SK-N-SH (cell line): ENCODE results near the gene FFAR4. TPM values are rescaled to one million over a fixed set of nuclear protein-coding genes. Genes with fewer than 3 reads are reported as not detected.

Experiments used
- CTCF ChIA-PET: fragments of 300-600, 350-600 bp; formaldehyde crosslinking; extraction: SDS; loops from one replicate; lab custom pipeline; 2021; lab: Yijun Ruan, JAX
- POLR2A ChIA-PET: fragments of 350-600 bp; sonication (Branson Sonifier 250); formaldehyde crosslinking; extraction: SDS; loops from one replicate; lab custom pipeline; 2020; ENCODE audit warnings: antibody characterized with exemption, inconsistent platforms; lab: Yijun Ruan, JAX
- DNase-seq: peaks from one replicate; pipeline ENCODE4 v3.0.0; 2012
- H2AFZ ChIP-seq: fragments of 200-600 bp; sonication (generic); 2 replicates; pipeline ENCODE4 v1.8.1; 2016; ENCODE audit warnings: antibody characterized with exemption, mild to moderate bottlenecking, low read depth
- H3F3A ChIP-seq: fragments of 200-600 bp; sonication (generic); replicated peaks from 2 replicates; pipeline ENCODE3; 2016; ENCODE audit warnings: antibody characterized with exemption, mild to moderate bottlenecking; ENCODE audit not compliant: insufficient read depth
- H3K27ac ChIP-seq, 2 experiments: fragments of 200-500 bp in 1 of 2; fragments of 200-600 bp in 1 of 2; sonication (Bioruptor generic) in 1 of 2; sonication (generic), shearing (Covaris generic) in 1 of 2; 2 replicates each; pipeline versions ENCODE4 v1.5.1 to v1.6.1; 2014 to 2016; ENCODE audit warnings: low read depth in 2 of 2, inconsistent platforms in 1 of 2, low read length in 1 of 2, mild to moderate bottlenecking in 1 of 2, mixed read lengths in 1 of 2
- H3K27me3 ChIP-seq: fragments of 200-600 bp; sonication (generic), shearing (Covaris generic); 2 replicates; pipeline ENCODE4 v1.6.1; 2016; ENCODE audit warnings: mixed run types; ENCODE audit not compliant: insufficient read depth
- H3K36me3 ChIP-seq, 2 experiments: fragments of 200-500 bp in 1 of 2; fragments of 200-600 bp in 1 of 2; sonication (Bioruptor generic) in 1 of 2; sonication (generic) in 1 of 2; replicated peaks in 1 of 2; 2 replicates each; pipeline versions ENCODE3 to v1.5.1; 2014 to 2016; ENCODE audit warnings: low read length in 1 of 2, mild to moderate bottlenecking in 1 of 2; ENCODE audit not compliant: insufficient read depth in 2 of 2, control insufficient read depth in 1 of 2
- H3K4me1 ChIP-seq, 2 experiments: fragments of 200-500 bp in 1 of 2; fragments of 200-600 bp in 1 of 2; sonication (Bioruptor generic) in 1 of 2; sonication (generic), shearing (Covaris generic) in 1 of 2; 2 replicates each; pipeline versions ENCODE4 v1.5.1 to v1.6.1; 2014 to 2016; ENCODE audit warnings: low read depth in 1 of 2, low read length in 1 of 2, mixed run types in 1 of 2; ENCODE audit not compliant: insufficient read depth in 2 of 2, control insufficient read depth in 1 of 2
- H3K4me2 ChIP-seq: fragments of 200-600 bp; sonication (generic), shearing (Covaris generic); 2 replicates; pipeline ENCODE4 v1.6.1; 2017; ENCODE audit warnings: mixed run types
- H3K4me3 ChIP-seq, 2 experiments: fragments of 200-500 bp in 1 of 2; fragments of 200-600 bp in 1 of 2; sonication (Bioruptor generic) in 1 of 2; sonication (generic), shearing (Covaris generic) in 1 of 2; 2 replicates each; pipeline versions ENCODE4 v1.5.1 to v1.8.1; 2014 to 2016; ENCODE audit warnings: low read depth in 2 of 2, inconsistent platforms in 1 of 2, low read length in 1 of 2, mild to moderate bottlenecking in 1 of 2, mixed read lengths in 1 of 2, moderate library complexity in 1 of 2
- H3K79me2 ChIP-seq: fragments of 200-600 bp; sonication (generic); 2 replicates; pipeline ENCODE4 v1.8.1; 2017; ENCODE audit warnings: mild to moderate bottlenecking; ENCODE audit not compliant: insufficient read depth
- H3K9ac ChIP-seq: fragments of 200-600 bp; sonication (generic); 2 replicates; pipeline ENCODE4 v1.6.1; 2017; ENCODE audit warnings: mixed run types
- H3K9me2 ChIP-seq: fragments of 200-600 bp; sonication (generic); 2 replicates; pipeline ENCODE4 v1.6.1; 2017; ENCODE audit warnings: mixed run types
- H3K9me3 ChIP-seq: fragments of 200-600 bp; sonication (generic); 2 replicates; pipeline ENCODE4 v1.6.1; 2017; ENCODE audit warnings: mixed run types, mild to moderate bottlenecking, moderate library complexity
- H4K20me1 ChIP-seq: fragments of 200-600 bp; sonication (generic); 2 replicates; pipeline ENCODE4 v1.6.1; 2017; ENCODE audit warnings: mild to moderate bottlenecking, mixed run types; ENCODE audit not compliant: insufficient read depth
- CHD2 ChIP-seq: fragments of 150-350 bp; IDR thresholded peaks from 2 replicates; pipeline ENCODE4 v1.6.1; 2018; ENCODE audit warnings: low read length; ENCODE audit not compliant: partially characterized antibody
- CTCF ChIP-seq: fragments of 200-600 bp; sonication (generic); IDR thresholded peaks from 2 replicates; pipeline ENCODE4 v1.6.1; 2017; ENCODE audit warnings: antibody characterized with exemption, mild to moderate bottlenecking, moderate library complexity
- ELF1 ChIP-seq: IDR thresholded peaks from 2 replicates; pipeline ENCODE4 v1.4.0; 2012
- EZH2phosphoT487 ChIP-seq: fragments of 200-600 bp; sonication (generic); IDR thresholded peaks from 2 replicates; pipeline ENCODE4 v1.6.1; 2017; ENCODE audit warnings: low read depth, mixed run types, mild to moderate bottlenecking, antibody characterized with exemption, moderate library complexity, borderline replicate concordance
- FOXJ3 ChIP-seq: sonication (generic); formaldehyde crosslinking; IDR thresholded peaks from 2 replicates; pipeline ENCODE4 v1.5.1; 2020; ENCODE audit warnings: mild to moderate bottlenecking, missing genetic modification reagents
- GATA2 ChIP-seq: sonication (generic); formaldehyde crosslinking; IDR thresholded peaks from 2 replicates; pipeline ENCODE4 v1.5.0; 2020; ENCODE audit warnings: mild to moderate bottlenecking, missing genetic modification reagents
- JUND ChIP-seq: IDR thresholded peaks from 2 replicates; pipeline ENCODE4 v1.4.0; 2012
- MXI1 ChIP-seq: IDR thresholded peaks from 2 replicates; pipeline ENCODE4 v1.6.1; 2012; ENCODE audit warnings: mild to moderate bottlenecking, low read depth, low read length, improper control_type of control experiment
- POLR2AphosphoS5 ChIP-seq: IDR thresholded peaks from 2 replicates; pipeline ENCODE4 v1.6.1; 2012; ENCODE audit warnings: low read depth, low read length
- RAD21 ChIP-seq: IDR thresholded peaks from 2 replicates; pipeline ENCODE4 v1.6.1; 2012; ENCODE audit warnings: mild to moderate bottlenecking, low read length
- SIN3A ChIP-seq: IDR thresholded peaks from 2 replicates; pipeline ENCODE4 v1.6.1; 2012; ENCODE audit warnings: low read depth, mild to moderate bottlenecking, low read length, moderate library complexity, borderline replicate concordance
- SMC3 ChIP-seq: IDR thresholded peaks from 2 replicates; pipeline ENCODE4 v1.6.1; 2012; ENCODE audit warnings: low read depth, low read length, improper control_type of control experiment
- TAF1 ChIP-seq: IDR thresholded peaks from 2 replicates; pipeline ENCODE4 v1.6.1; 2012; ENCODE audit warnings: low read depth, mild to moderate bottlenecking, low read length, moderate library complexity, borderline replicate concordance
- TCF12 ChIP-seq: IDR thresholded peaks from 2 replicates; pipeline ENCODE4 v1.4.0; 2012
- TEAD4 ChIP-seq: IDR thresholded peaks from 2 replicates; pipeline ENCODE4 v1.4.0; 2012; ENCODE audit warnings: mild to moderate bottlenecking, borderline replicate concordance; ENCODE audit not compliant: insufficient read depth
- YY1 ChIP-seq: IDR thresholded peaks from 2 replicates; pipeline ENCODE4 v1.4.0; 2012; ENCODE audit warnings: low read depth, mild to moderate bottlenecking
- WGBS: methylation state at CpG from one replicate; pipeline ENCODE4 v1.1.6; 2017; ENCODE audit warnings: low lambda C conversion rate; 5-methylcytosine and 5-hydroxymethylcytosine counted together
- polyA plus RNA-seq, 3 experiments: library from polyadenylated mRNA; depleted of rRNA; stranded (reverse); fragments of >200 nt; gene quantifications; 2 replicates each; pipeline ENCODE4 v1.2.3, GENCODE V29; 2012
- TF ChIP-seq, protein P1 (sequence below): IDR thresholded peaks from 2 replicates; pipeline ENCODE4 v1.4.0; 2012; ENCODE audit warnings: low read depth
- TF ChIP-seq, protein P2 (sequence below): IDR thresholded peaks from 2 replicates; pipeline ENCODE4; 2012
- TF ChIP-seq, protein P3 (sequence below): IDR thresholded peaks from 2 replicates; pipeline ENCODE4 v1.6.1; 2012; ENCODE audit warnings: mild to moderate bottlenecking, low read depth, low read length, moderate library complexity
- TF ChIP-seq, protein P4 (sequence below): fragments of 150-350 bp; IDR thresholded peaks from 2 replicates; pipeline ENCODE4 v1.6.1; 2017; ENCODE audit warnings: antibody characterized with exemption, low read length, low read depth, borderline replicate concordance

Gene FFAR4
- polyA plus RNA-seq, 1 of the 3 experiments (the other 2 are of a cell fraction) = not detected

- no peaks in the 10 kb centered on the region for H3K36me3 ChIP-seq
- no peak overlapping the region for H3K27ac ChIP-seq
- H3K9ac ChIP-seq = no peak overlapping the region
- 63% methylated on average over 4 of the region's 4 CpGs for WGBS
- DNase-seq = no peak
- H3K27me3 ChIP-seq = peaks cover 5% of the 10 kb centered on the region; the same call in 1 of the 2 replicates
- TF ChIP-seq MXI1 (no peak), GATA2 (CRISPR knock-in tag) (no peak), ELF1 (no peak), EZH2phosphoT487 (no peak), FOXJ3 (no peak), SMC3 (no peak), JUND (no peak), SIN3A (no peak), TEAD4 (no peak), CTCF (no peak), CHD2 (no peak), POLR2AphosphoS5 (no peak), TAF1 (no peak), RAD21 (no peak), YY1 (no peak)
- TF ChIP-seq, protein P1, sequence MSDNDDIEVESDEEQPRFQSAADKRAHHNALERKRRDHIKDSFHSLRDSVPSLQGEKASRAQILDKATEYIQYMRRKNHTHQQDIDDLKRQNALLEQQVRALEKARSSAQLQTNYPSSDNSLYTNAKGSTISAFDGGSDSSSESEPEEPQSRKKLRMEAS = no peak
- TF ChIP-seq, protein P2, sequence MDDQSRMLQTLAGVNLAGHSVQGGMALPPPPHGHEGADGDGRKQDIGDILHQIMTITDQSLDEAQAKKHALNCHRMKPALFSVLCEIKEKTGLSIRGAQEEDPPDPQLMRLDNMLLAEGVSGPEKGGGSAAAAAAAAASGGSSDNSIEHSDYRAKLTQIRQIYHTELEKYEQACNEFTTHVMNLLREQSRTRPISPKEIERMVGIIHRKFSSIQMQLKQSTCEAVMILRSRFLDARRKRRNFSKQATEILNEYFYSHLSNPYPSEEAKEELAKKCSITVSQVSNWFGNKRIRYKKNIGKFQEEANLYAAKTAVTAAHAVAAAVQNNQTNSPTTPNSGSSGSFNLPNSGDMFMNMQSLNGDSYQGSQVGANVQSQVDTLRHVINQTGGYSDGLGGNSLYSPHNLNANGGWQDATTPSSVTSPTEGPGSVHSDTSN = no peak
- TF ChIP-seq, all 33 proteins: peak for 0
- no peaks in the 10 kb centered on the region for H3K4me1 ChIP-seq
- H3K79me2 ChIP-seq = no peaks in the 10 kb centered on the region
- no peaks in the 10 kb centered on the region for H3K9me3 ChIP-seq
- H4K20me1 ChIP-seq = no peaks in the 10 kb centered on the region
- no peaks in the 10 kb centered on the region for H3K9me2 ChIP-seq
- no peaks in the 10 kb centered on the region for H3F3A ChIP-seq
- POLR2A ChIA-PET = no interaction called here
- CTCF ChIA-PET = interaction anchor here (1.0 to 1.8 kb wide), 2 partner anchors 39 to 51 kb away, joined by 3 to 5 read pairs; no protein-coding TSS in a partner anchor
- H3K4me2 ChIP-seq = no peak overlapping the region
- H3K4me3 ChIP-seq = no peak overlapping the region
- no peak overlapping the region for H2AFZ ChIP-seq
Observed at GRCh38 chr10:93593254-93593653, 26.8 kb downstream of the FFAR4 start.

- H3K27me3 ChIP-seq = peaks cover 5% of the 10 kb centered on the region; the same call in 1 of the 2 replicates
- CTCF ChIA-PET = no interaction called here
- POLR2A ChIA-PET = no interaction called here
- no peak overlapping the region for H3K9ac ChIP-seq
- no peaks in the 10 kb centered on the region for H3K4me1 ChIP-seq
- no peaks in the 10 kb centered on the region for H4K20me1 ChIP-seq
- no peak for DNase-seq
- H3K4me3 ChIP-seq = no peak overlapping the region
- no peak overlapping the region for H3K27ac ChIP-seq
- WGBS = 74% methylated on average over 16 of the region's 18 CpGs
- H3K36me3 ChIP-seq = no peaks in the 10 kb centered on the region
- no peak overlapping the region for H3K4me2 ChIP-seq
- no peaks in the 10 kb centered on the region for H3K79me2 ChIP-seq
- H3K9me2 ChIP-seq = no peaks in the 10 kb centered on the region
- H2AFZ ChIP-seq = no peak overlapping the region
- no peaks in the 10 kb centered on the region for H3F3A ChIP-seq
- no peaks in the 10 kb centered on the region for H3K9me3 ChIP-seq
- TF ChIP-seq YY1 = no peak
- no peak for TF ChIP-seq JUND
- TF ChIP-seq, protein P3, sequence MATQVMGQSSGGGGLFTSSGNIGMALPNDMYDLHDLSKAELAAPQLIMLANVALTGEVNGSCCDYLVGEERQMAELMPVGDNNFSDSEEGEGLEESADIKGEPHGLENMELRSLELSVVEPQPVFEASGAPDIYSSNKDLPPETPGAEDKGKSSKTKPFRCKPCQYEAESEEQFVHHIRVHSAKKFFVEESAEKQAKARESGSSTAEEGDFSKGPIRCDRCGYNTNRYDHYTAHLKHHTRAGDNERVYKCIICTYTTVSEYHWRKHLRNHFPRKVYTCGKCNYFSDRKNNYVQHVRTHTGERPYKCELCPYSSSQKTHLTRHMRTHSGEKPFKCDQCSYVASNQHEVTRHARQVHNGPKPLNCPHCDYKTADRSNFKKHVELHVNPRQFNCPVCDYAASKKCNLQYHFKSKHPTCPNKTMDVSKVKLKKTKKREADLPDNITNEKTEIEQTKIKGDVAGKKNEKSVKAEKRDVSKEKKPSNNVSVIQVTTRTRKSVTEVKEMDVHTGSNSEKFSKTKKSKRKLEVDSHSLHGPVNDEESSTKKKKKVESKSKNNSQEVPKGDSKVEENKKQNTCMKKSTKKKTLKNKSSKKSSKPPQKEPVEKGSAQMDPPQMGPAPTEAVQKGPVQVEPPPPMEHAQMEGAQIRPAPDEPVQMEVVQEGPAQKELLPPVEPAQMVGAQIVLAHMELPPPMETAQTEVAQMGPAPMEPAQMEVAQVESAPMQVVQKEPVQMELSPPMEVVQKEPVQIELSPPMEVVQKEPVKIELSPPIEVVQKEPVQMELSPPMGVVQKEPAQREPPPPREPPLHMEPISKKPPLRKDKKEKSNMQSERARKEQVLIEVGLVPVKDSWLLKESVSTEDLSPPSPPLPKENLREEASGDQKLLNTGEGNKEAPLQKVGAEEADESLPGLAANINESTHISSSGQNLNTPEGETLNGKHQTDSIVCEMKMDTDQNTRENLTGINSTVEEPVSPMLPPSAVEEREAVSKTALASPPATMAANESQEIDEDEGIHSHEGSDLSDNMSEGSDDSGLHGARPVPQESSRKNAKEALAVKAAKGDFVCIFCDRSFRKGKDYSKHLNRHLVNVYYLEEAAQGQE = no peak
- TF ChIP-seq TCF12 = no peak
- TF ChIP-seq MXI1 = no peak
- TF ChIP-seq POLR2AphosphoS5 = no peak
- TF ChIP-seq, protein P4, sequence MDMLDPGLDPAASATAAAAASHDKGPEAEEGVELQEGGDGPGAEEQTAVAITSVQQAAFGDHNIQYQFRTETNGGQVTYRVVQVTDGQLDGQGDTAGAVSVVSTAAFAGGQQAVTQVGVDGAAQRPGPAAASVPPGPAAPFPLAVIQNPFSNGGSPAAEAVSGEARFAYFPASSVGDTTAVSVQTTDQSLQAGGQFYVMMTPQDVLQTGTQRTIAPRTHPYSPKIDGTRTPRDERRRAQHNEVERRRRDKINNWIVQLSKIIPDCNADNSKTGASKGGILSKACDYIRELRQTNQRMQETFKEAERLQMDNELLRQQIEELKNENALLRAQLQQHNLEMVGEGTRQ = no peak
- TF ChIP-seq CTCF = no peak
Observed at GRCh38 chr10:93593749-93594148, 27.3 kb downstream of the FFAR4 start.
